Muscle of leg (tissue), 16 donors: Measurements from ENCODE around the gene BASP1. TPM values are rescaled to one million over a fixed set of nuclear protein-coding genes. Genes with fewer than 3 reads are reported as not detected.

Experiments used
- DNase-seq: peaks from one replicate; pipeline ENCODE4 v3.0.0; 2013
- H3K27ac ChIP-seq: one replicate; pipeline ENCODE4 v1.5.1; 2013; ENCODE audit warnings: mild to moderate bottlenecking, low read length, control low read depth
- H3K27me3 ChIP-seq: one replicate; pipeline ENCODE4 v1.6.1; 2013; ENCODE audit warnings: low read length; ENCODE audit not compliant: control insufficient read depth, insufficient read depth
- H3K36me3 ChIP-seq: one replicate; pipeline ENCODE4 v1.6.1; 2013; ENCODE audit warnings: low read length; ENCODE audit not compliant: control insufficient read depth, insufficient read depth
- H3K4me1 ChIP-seq: one replicate; pipeline ENCODE4 v1.6.1; 2013; ENCODE audit warnings: low read length; ENCODE audit not compliant: control insufficient read depth, insufficient read depth
- H3K4me3 ChIP-seq: one replicate; pipeline ENCODE4 v1.5.1; 2013; ENCODE audit warnings: low read length, control low read depth
- H3K9me3 ChIP-seq: replicated peaks from 2 replicates; pipeline ENCODE4 v1.6.1; 2013; ENCODE audit warnings: low read depth, low read length; ENCODE audit not compliant: control insufficient read depth
- WGBS: methylation state at CpG from one replicate; pipeline ENCODE4 v1.1.5; 2013; ENCODE audit warnings: missing lambda C conversion rate; ENCODE audit not compliant: insufficient coverage; 5-methylcytosine and 5-hydroxymethylcytosine counted together
- long read RNA-seq, 11 donors: transcript quantifications; one replicate each; lab custom pipeline, GENCODE V29; 2026
- polyA plus RNA-seq, 8 donors: library from polyadenylated mRNA; unstranded; fragments of 120-200 nt; gene quantifications; one replicate each; pipeline versions ENCODE4 v1.2.1 to v1.2.3, GENCODE V29; 2013; ENCODE audit warnings: inconsistent platforms in 1 of 8, low replicate concordance in 1 of 8; ENCODE audit not compliant: insufficient read length in 8 of 8, insufficient read depth in 1 of 8
- total RNA-seq: library from RNA; stranded (reverse); fragments of 120-200 nt; gene quantifications from one replicate; pipeline ENCODE4 v1.2.4, GENCODE V29; 2013

Gene BASP1
- 18.1 TPM for total RNA-seq
- 10 to 100 TPM; 24.0 to 61.2 (median 32.4) TPM for polyA plus RNA-seq
- long read RNA-seq, donor 1, transcript BASP1-201 (2 exons, 1,878 nt), result major isoform, 8 of 8 reads
- long read RNA-seq, donor 1, partial matches to known transcripts, result 0 of 8 reads
- long read RNA-seq, donor 1, other reads (novel, unspliced or antisense), result 0 of 8 reads
- long read RNA-seq, donor 2, result 0 reads
- long read RNA-seq, donor 3, transcript BASP1-201 (2 exons, 1,878 nt), result major isoform, 6 of 6 reads
- long read RNA-seq, donor 3, partial matches to known transcripts, result 0 of 6 reads
- long read RNA-seq, donor 3, other reads (novel, unspliced or antisense), result 0 of 6 reads
- long read RNA-seq, donor 4, transcript BASP1-201 (2 exons, 1,878 nt), result major isoform, 17 of 17 reads
- long read RNA-seq, donor 4, partial matches to known transcripts, result 0 of 17 reads
- long read RNA-seq, donor 4, other reads (novel, unspliced or antisense), result 0 of 17 reads
- long read RNA-seq, donor 5, transcript BASP1-201 (2 exons, 1,878 nt), result major isoform, 43 of 52 reads
- long read RNA-seq, donor 5, partial matches to known transcripts, result 9 of 52 reads
- long read RNA-seq, donor 5, other reads (novel, unspliced or antisense), result 0 of 52 reads
- long read RNA-seq, donor 6, transcript BASP1-201 (2 exons, 1,878 nt), result major isoform, 16 of 16 reads
- long read RNA-seq, donor 6, partial matches to known transcripts, result 0 of 16 reads
- long read RNA-seq, donor 6, other reads (novel, unspliced or antisense), result 0 of 16 reads
- long read RNA-seq, donor 7, transcript BASP1-201 (2 exons, 1,878 nt), result major isoform, 15 of 27 reads
- long read RNA-seq, donor 7, partial matches to known transcripts, result 12 of 27 reads
- long read RNA-seq, donor 7, other reads (novel, unspliced or antisense), result 0 of 27 reads
- long read RNA-seq, donor 8, transcript BASP1-201 (2 exons, 1,878 nt), result major isoform, 8 of 8 reads
- long read RNA-seq, donor 8, partial matches to known transcripts, result 0 of 8 reads
- long read RNA-seq, donor 8, other reads (novel, unspliced or antisense), result 0 of 8 reads
- long read RNA-seq, donor 9, transcript BASP1-201 (2 exons, 1,878 nt), result major isoform, 16 of 16 reads
- long read RNA-seq, donor 9, partial matches to known transcripts, result 0 of 16 reads
- long read RNA-seq, donor 9, other reads (novel, unspliced or antisense), result 0 of 16 reads
- long read RNA-seq, donor 10, transcript BASP1-201 (2 exons, 1,878 nt), result major isoform, 16 of 16 reads
- long read RNA-seq, donor 10, partial matches to known transcripts, result 0 of 16 reads
- long read RNA-seq, donor 10, other reads (novel, unspliced or antisense), result 0 of 16 reads
- long read RNA-seq, donor 11, transcript BASP1-201 (2 exons, 1,878 nt), result major isoform, 8 of 8 reads
- long read RNA-seq, donor 11, partial matches to known transcripts, result 0 of 8 reads
- long read RNA-seq, donor 11, other reads (novel, unspliced or antisense), result 0 of 8 reads

- H3K36me3 ChIP-seq, result no peaks in the 10 kb centered on the region
- H3K9me3 ChIP-seq, result no peaks in the 10 kb centered on the region
- WGBS, result under 1% methylated on average over 83 of the region's 89 CpGs
- peak; percentile 95 for DNase-seq
- peak within 1 kb of the TSS; percentile 79 for H3K4me3 ChIP-seq
- H3K4me1 ChIP-seq, result peaks cover 19% of the 10 kb centered on the region
- H3K27ac ChIP-seq, result peak within 1 kb of the TSS; percentile 76
- peaks cover 21% of the 10 kb centered on the region for H3K27me3 ChIP-seq
These were observed at the start of gene BASP1 for GRCh38 chr5:17217493-17218352. Gene BASP1, plus strand, starts transcription at chr5:17217631. Its CDS starts 57,586 bp downstream, at chr5:17275217.

GRCh38 chr5:17169507-17169906 is 47.9 kb upstream of the BASP1 start:
- H3K27ac ChIP-seq, result no peak overlapping the region
- peak; percentile 31 for DNase-seq
- no peaks in the 10 kb centered on the region for H3K9me3 ChIP-seq
- WGBS, result no CpG with 5 or more reads among the region's 2 CpGs
- H3K4me3 ChIP-seq, result no peak overlapping the region
- H3K4me1 ChIP-seq, result no peaks in the 10 kb centered on the region
- H3K27me3 ChIP-seq, result no peaks in the 10 kb centered on the region
- H3K36me3 ChIP-seq, result no peaks in the 10 kb centered on the region

- Histone ChIP-seq H3K27ac (no peak overlapping the region), H3K9me3 (no peaks in the 10 kb centered on the region), H3K36me3 (no peaks in the 10 kb centered on the region), H3K4me3 (no peak overlapping the region), H3K4me1 (no peaks in the 10 kb centered on the region), H3K27me3 (no peaks in the 10 kb centered on the region)
- WGBS, result no CpG with 5 or more reads among the region's 3 CpGs
- DNase-seq, result no peak
These were observed 44.6 kb upstream of the BASP1 start for GRCh38 chr5:17172791-17173190.

- Histone ChIP-seq H3K4me3 (no peak overlapping the region), H3K4me1 (no peaks in the 10 kb centered on the region), H3K27me3 (no peaks in the 10 kb centered on the region), H3K9me3 (no peaks in the 10 kb centered on the region), H3K36me3 (no peaks in the 10 kb centered on the region), H3K27ac (no peak overlapping the region)
- WGBS, result 13% methylated on average over 3 of the region's 5 CpGs
- peak; percentile 67 for DNase-seq
These were observed 42.5 kb upstream of the BASP1 start for GRCh38 chr5:17174965-17175364.

- Histone ChIP-seq H3K4me3 (no peak overlapping the region), H3K27me3 (no peaks in the 10 kb centered on the region), H3K4me1 (peaks cover 3% of the 10 kb centered on the region), H3K27ac (no peak overlapping the region), H3K9me3 (no peaks in the 10 kb centered on the region), H3K36me3 (no peaks in the 10 kb centered on the region)
- 25% methylated on average over 1 of the region's 6 CpGs for WGBS
- peak; percentile 69 for DNase-seq
These were observed 39.7 kb upstream of the BASP1 start for GRCh38 chr5:17177501-17178372.

GRCh38 chr5:17178373-17178675 is 39.1 kb upstream of the BASP1 start:
- peak; percentile 69 for DNase-seq
- Histone ChIP-seq H3K36me3 (no peaks in the 10 kb centered on the region), H3K27ac (no peak overlapping the region), H3K27me3 (no peaks in the 10 kb centered on the region), H3K9me3 (no peaks in the 10 kb centered on the region), H3K4me3 (no peak overlapping the region), H3K4me1 (peaks cover 3% of the 10 kb centered on the region)
- 29% methylated on average over 1 of the region's 2 CpGs for WGBS

GRCh38 chr5:17180330-17180843 is 37.0 kb upstream of the BASP1 start:
- Histone ChIP-seq H3K4me1 (peaks cover 3% of the 10 kb centered on the region), H3K9me3 (no peaks in the 10 kb centered on the region), H3K27me3 (no peaks in the 10 kb centered on the region), H3K27ac (no peak overlapping the region), H3K4me3 (no peak overlapping the region), H3K36me3 (no peaks in the 10 kb centered on the region)
- no CpG with 5 or more reads among the region's 6 CpGs for WGBS
- no peak for DNase-seq

- no peak overlapping the region for H3K27ac ChIP-seq
- no peaks in the 10 kb centered on the region for H3K27me3 ChIP-seq
- H3K9me3 ChIP-seq, result no peaks in the 10 kb centered on the region
- H3K36me3 ChIP-seq, result no peaks in the 10 kb centered on the region
- 69% methylated on average over 5 of the region's 11 CpGs for WGBS
- DNase-seq, result no peak
- H3K4me3 ChIP-seq, result no peak overlapping the region
- H3K4me1 ChIP-seq, result peaks cover 6% of the 10 kb centered on the region
These were observed 36.3 kb upstream of the BASP1 start for GRCh38 chr5:17180864-17181723.
